Urothelium cell line (cell line): ENCODE results near the gene DRD5.

ENCODE experiments used
- DNase-seq: peaks from one replicate; pipeline ENCODE4 v3.0.0; 2011; ENCODE audit warnings: low spot score, mixed read lengths
- FAIRE-seq: peaks from 2 replicates; lab custom pipeline; 2011; peaks lifted over from hg19 to GRCh38; lab: Jason Lieb, UNC

The DRD5 gene

GRCh38 chr4:9812501-9813340, 31.3 kb downstream of the DRD5 start:
- FAIRE-seq (no peak), DNase-seq (no peak)

GRCh38 chr4:9816285-9816684, 34.9 kb downstream of the DRD5 start:
- FAIRE-seq (no peak), DNase-seq (no peak)

GRCh38 chr4:9820343-9820742, 38.9 kb downstream of the DRD5 start:
- DNase-seq (no peak), FAIRE-seq (no peak)

GRCh38 chr4:9825049-9825448, 43.6 kb downstream of the DRD5 start:
- DNase-seq = no peak
- no peak for FAIRE-seq

- DNase-seq (no peak), FAIRE-seq (no peak)
Observed at GRCh38 chr4:9826551-9826950, 45.1 kb downstream of the DRD5 start.

GRCh38 chr4:9832640-9833039, 51.2 kb downstream of the DRD5 start:
- no peak for FAIRE-seq
- DNase-seq = no peak

- DNase-seq (no peak), FAIRE-seq (no peak)
Observed at GRCh38 chr4:9833421-9833820, 52.0 kb downstream of the DRD5 start.
